ENCODE data around the gene AEN.
"Not testable (repeated sequence)": the region's sequence is repeated elsewhere in the genome, so short reads cannot be mapped to it uniquely, and the experiment has no call there.

AEN gene

GRCh38 chr15:88631464-88632028 is 10.4 kb downstream of the AEN start:
- DNase-seq, result no peak

- not testable (repeated sequence) for DNase-seq
These were observed 11.7 kb downstream of the AEN start for GRCh38 chr15:88632797-88633196.

- DNase-seq, result no peak
These were observed 13.3 kb downstream of the AEN start for GRCh38 chr15:88634449-88634848.

DNA sequence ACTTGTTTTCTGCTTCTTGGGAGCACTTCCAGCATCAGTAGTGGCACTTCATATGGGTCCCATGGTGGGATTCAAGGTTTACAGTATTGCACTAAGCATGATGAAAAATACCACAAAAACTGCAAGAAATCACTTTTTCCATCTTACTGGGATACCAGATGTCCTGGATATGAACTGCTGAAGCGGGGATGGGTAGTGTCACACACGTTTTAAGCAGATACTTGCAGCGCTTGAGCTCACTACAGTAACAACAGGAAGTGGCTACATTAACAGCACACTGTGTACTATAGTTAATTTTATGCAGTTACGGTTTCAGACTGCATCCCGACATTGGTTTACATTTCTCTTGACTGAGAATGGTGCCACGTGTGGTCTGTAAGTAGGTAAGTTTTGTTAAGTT is 14.2 kb downstream of the AEN start:
- DNase-seq, result peak; percentile 74

DNA sequence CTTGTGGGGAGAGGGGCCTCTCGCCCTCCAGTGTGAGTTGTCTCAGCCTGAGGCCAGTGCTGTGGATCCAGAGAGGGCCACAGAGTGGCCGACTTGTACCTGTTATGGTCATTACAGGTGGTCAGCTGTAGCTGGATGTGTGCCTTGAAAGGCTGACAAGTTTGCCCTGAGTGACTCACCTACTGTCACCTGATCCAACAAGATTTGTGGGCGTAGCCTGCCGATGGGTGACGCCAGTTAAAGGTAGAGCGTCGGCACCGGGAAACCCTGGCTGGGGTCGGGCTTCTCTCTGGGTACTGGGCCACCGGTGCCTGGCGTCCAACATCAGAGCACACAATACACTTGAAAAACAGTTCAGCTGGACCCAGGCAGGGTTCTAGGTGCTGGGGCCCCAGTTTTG is 14.9 kb downstream of the AEN start:
- DNase-seq, result peak; percentile 87

GRCh38 chr15:88636654-88637053 is 15.5 kb downstream of the AEN start:
- no peak for DNase-seq

DNA sequence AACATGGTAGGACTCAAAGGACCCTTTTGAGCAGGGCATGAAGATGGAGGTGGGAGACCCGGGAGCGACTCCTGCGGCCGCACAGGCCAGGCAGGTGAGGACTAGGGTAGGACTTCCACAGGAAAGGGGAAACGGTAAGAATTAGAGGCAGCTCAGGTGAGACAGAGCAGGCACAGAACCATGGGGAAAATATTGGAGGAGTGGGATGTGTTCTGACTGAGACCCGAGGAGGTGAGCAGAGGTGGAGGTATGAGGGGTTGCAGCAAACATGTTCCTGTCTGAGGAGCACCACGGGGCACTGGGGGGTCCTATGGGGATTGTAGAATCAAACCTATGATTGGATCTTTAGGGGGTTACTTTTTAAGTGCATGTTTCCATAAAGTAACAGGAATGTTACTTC is 16.3 kb downstream of the AEN start:
- peak; percentile 15 for DNase-seq

DNA sequence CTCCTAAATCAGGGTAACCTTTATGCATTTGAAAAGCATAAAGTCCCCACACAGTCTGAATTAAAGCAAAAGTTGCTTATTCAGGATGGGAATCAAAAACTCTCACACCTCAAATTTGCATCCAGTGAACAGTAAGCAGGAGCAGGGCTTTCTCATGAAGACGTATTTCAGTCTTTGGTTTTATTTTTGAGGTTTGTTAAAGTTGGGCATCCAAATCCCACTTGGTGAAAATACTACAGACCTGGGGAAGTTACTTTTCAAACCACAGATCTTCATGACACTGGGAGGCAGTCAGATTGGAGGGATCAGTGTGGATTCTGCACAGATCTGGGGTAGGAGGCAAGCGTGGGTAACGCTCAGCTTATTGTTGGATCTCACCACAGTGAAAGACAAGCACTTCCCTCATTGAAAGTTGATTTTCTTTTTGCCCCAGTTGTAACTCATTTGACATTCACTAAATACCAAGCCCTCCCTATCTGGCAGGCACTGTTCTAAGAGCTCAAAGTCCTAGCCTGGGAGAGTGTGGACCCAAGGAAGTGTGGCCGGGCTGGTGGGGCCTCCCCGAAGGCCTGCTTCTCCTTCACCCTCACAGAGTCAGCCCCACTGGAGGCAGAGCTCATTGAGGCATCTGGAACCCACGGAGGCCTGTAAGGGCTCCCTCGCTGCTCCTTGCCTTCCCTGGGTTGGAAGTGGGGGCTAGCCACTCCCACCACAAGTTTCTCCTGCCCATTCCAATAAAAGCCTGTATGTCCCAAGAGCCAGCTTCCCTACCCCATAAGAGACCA is 16.9 kb downstream of the AEN start:
- no peak for DNase-seq

DNA sequence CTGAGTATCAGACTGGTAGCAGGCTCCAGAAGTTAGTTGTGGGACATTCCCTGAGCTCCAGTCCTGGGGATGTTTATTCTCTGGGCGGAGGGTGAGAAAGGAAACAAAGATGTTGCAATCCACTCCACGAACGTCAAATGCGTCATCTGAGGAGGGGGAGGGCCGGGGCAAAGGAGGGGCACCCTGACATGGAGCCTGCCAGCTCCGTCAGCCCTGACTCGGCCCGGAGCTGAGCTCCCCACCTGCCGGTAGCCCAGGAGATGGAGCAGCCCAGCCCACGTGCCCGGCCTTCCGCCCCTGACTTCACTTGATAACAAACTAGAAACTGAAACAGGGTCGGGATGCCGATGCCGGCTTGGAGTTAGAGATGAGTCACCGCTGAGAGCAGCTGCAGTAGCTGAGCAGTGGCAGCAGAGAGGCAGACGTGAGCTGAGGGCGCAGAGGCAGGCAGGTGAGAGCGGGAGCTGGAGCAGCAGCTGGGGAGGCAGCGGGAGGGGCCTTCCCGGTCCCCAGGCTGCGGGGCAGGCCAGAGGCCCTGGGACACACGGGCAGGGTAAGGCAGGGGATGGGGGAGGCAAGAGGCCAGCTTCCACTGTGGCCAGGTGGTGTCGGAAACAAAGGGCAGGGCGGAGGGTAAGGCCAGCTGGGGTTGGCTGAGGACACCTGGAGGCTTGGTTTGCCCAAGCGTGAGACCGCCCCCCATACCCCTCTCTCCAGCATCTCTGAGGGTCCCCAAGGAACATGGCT is 17.7 kb downstream of the AEN start, which contains the start of gene ISG20:
Gene ISG20 (plus strand): TSS at position 391 of the 747 bp plus-strand sequence. CDS start 351 bp downstream, at position 742.
- peak; percentile 97 for DNase-seq

DNA sequence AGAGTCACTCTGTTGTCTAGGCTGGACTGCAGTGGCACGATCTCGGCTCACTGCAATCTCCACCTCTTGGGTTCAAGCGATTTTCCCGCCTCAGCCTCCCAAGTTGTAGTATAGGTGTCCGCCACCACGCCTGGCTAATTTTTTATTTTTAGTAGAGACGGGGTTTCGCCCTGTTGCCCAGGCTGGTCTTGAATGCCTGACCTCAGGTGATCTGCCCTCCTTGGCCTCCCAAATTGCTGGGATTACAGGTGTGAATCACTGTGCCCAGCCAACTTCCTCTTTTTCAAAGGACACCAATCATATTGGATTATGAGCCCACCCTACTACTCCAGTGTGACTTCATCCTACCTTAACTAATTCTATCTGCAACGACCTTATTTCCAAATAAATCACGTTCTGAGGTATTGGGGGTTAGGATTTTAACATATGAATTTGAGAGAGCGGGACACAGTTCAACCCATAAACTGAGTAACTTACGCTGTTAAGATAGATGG is 20.9 kb downstream of the AEN start:
- no peak for DNase-seq

GRCh38 chr15:88642514-88642913 is 21.4 kb downstream of the AEN start:
- not testable (repeated sequence) for DNase-seq

DNA sequence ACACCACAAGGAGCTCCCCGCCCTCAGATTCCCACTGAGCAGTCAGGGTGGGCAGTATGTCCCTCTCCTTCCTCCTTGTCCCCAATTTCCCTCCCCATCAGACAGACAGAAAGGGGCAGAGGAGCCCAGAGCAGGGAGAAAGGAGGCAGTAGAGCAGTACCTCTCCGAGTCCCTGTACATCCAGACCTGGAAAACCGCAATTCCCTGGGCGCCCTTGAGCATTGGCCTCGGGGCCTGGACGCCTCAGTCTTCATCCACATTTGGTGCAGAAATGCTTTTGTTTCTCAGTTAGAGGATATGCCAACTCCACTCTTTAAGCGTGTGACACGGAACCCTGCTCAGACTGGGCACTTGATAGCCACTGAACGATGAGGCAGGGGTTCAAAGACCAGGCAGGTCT is 23.6 kb downstream of the AEN start:
- no peak for DNase-seq

GRCh38 chr15:88645171-88646087 is 24.3 kb downstream of the AEN start:
- DNase-seq, result no peak

DNA sequence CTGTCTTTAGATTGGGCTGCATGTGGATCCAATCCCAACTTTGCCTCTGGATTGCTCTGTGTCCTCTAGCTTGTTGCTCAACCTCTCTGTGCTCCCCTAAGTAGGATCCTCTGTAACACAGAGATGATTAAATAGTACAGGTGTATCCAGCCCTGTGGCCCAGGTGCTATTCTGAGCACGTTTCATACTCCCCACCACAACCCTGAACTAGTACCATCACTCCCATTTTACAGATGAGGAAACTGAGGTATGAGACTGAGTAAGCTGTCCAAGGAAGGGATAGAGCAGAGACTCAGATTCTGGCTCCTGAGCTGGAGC is 24.9 kb downstream of the AEN start:
- no peak for DNase-seq

DNA sequence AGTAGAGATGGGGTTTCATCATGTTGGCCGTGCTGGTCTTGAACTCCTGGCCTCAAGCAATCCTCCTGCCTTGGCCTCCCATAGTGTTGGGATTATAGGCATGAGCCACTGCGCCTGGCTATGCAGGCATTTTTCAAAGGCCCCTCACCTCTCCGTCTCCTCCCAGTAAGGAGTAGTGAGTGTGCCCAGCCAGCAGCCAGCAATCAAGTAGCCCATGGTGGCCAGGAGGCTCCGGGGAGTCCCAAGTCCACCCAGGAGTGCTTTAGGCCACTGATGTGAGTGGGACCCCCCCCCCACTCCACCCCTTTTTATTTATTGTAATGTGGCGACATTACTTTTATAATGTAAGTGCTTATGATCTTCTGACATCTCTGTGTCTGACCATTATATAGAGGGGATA is 25.8 kb downstream of the AEN start:
- DNase-seq, result no peak

DNA sequence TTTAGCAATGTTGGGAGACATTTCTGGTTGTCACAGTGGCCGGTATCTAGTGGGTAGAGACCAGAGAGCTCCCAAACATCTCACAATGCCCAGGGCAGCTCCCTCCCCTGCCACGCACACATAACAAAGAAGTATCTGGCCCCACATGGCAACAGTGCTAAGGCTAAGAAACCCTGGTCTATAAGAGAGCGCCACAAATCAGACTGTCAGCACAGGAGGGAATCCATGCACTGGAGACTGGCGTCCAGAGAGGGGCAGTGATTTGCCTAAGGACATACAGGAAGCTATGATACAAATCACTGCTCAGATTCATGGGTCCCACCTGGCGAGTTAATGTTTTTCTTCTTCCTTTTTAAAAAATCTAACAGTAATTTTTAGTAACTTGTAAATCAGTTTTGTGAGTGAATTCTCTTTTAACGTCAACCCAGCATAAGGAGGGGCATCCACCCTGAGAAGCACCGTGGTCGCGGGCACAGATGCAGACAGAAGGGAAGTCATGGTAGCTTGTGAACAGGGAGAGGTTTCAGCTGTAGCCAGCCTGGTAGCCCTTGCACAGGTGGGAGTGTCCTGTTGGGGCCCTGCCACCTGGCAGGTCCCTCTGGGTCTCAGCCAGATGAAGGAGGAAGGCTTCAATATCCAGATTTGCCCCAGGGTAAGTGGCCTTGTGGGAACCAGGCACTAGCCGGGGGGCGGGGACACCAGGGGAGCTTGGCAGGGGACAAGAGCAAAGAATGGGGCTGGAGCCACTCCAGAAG is 26.4 kb downstream of the AEN start:
- DNase-seq, result no peak

- peak; percentile 65 for DNase-seq
These were observed 27.4 kb downstream of the AEN start for GRCh38 chr15:88648357-88649214.

GRCh38 chr15:88649286-88649733 is 28.2 kb downstream of the AEN start:
- peak; percentile 78 for DNase-seq

DNA sequence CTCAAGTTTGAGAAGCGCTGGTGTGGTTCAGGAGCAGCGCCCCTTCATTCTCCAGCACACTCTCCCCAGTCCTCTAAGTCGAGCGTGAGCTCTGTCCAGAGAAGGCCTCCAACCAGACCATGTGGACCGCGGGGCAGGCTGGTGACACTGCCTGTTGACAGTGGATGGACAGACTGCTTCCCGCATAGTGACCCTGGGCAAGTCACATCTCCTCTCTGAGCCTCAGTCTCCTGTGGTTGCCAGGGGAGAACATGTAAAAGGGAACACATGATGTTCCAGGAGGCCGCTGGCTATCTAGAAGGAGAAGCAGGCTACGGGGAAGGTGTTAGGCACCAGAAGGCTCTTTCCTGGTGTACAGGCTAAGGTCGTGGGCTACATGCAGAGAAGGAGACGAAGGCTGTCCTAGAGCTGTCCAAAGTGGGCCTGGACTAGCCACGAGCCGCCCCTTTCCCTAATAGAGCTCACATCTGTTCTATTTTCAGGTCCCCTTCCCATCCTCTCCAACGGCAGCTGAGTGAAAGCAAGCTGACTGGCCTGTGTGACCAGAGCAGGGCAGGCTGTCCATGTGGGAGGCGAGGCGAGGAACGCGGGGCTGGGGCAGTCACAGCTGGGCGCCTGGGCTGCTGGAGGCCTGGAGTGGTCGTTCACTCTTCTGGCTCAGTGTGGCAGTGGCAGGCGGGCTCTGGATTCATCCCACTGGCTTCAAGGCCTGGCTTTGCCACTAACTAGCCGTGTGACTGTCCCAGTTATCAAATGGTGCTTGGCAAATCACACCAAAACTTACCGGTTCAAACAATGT is 28.8 kb downstream of the AEN start:
- DNase-seq, result peak; percentile 1

GRCh38 chr15:88650556-88650955 is 29.4 kb downstream of the AEN start:
- DNase-seq, result no peak

Data from CD4-positive, alpha-beta T cell treated with Interleukin-10 for 1 hour (primary cell).